Measurements from ENCODE around the gene RTL9.

RTL9 gene

GRCh38 chrX:110407910-110408545 lies 49.4 kb downstream of the RTL9 start:
- peak; percentile 52 to 85 for DNase-seq

Measured in inflammatory macrophage treated with lipopolysaccharide for 1 hour (primary cell).